ENCODE data around the gene LAMB1.

- TF ChIP-seq, protein P1, sequence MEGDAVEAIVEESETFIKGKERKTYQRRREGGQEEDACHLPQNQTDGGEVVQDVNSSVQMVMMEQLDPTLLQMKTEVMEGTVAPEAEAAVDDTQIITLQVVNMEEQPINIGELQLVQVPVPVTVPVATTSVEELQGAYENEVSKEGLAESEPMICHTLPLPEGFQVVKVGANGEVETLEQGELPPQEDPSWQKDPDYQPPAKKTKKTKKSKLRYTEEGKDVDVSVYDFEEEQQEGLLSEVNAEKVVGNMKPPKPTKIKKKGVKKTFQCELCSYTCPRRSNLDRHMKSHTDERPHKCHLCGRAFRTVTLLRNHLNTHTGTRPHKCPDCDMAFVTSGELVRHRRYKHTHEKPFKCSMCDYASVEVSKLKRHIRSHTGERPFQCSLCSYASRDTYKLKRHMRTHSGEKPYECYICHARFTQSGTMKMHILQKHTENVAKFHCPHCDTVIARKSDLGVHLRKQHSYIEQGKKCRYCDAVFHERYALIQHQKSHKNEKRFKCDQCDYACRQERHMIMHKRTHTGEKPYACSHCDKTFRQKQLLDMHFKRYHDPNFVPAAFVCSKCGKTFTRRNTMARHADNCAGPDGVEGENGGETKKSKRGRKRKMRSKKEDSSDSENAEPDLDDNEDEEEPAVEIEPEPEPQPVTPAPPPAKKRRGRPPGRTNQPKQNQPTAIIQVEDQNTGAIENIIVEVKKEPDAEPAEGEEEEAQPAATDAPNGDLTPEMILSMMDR (IDR thresholded peaks at IDR 0.05; ENCODE audit: low read depth, low read length): no peak
- TF ChIP-seq EZH2phosphoT487 (IDR thresholded peaks at IDR 0.05; ENCODE audit: low read depth): no peak
Observed at GRCh38 chr7:107989618-107990373, 13.2 kb downstream of the LAMB1 start.

Measured in OCI-LY3 (cell line).